GM21825 (cell line): ENCODE measurements around the gene RBBP8NL.

Experiments used
- ATAC-seq: cut with Tn5 transposase; IDR thresholded peaks from one replicate; pipeline ENCODE4 v1.9.1; 2021; ENCODE audit warnings: mild to moderate bottlenecking, moderate library complexity; ENCODE audit not compliant: unreplicated experiment

The RBBP8NL gene

DNA sequence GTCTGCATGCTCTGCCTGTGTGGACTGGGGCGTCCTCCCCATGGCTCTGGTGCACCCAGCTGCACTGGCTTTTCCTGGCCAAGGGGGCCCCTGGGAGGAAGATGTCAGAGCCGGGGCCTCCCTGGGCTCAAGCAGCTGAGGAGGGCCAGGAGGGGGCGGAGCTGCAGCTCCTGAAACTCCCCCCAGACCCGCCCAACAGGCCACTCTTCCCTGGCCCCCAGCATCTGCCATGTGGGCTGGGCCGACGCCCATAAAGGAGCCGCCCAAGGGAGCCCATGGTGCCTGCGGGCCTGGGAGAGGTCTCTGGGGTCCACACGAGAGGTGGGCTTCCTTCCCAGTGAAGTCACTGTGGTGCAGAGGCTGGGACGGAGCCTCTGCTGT lies 4.0 kb downstream of the RBBP8NL start:
- no peak for ATAC-seq

DNA sequence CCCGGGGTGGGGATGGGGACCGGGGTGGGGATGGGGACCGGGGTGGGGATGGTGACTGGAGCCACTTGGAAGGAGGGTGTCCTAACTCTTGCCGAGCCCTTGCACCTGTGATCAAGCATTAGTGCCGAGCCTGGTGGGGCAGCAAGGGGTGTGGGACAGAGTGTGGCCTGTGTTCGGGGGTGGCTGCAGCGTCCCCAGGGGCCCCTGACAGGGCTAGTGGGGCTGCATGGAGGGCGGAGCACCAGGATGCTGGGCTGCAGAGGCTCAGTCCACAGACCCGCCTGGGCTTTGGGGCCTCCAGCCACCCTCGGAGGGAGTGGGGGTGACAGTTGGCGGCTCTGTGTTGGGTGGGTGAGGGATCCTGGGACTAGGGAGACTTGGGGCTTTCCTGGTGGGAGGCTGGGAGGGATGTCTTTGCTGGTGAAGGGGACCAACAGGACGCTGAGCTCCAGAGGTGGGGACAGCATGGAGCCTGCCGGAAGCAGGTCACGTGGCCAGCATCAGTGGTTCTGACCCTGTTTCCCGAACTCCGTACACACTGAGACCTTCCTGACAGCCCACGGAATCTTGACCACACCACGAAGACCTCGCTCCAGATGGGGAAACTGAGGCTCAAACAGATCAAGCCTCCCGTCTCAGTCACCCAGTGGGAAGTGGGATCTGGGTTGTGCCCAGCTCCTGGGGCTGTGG lies 4.6 kb downstream of the RBBP8NL start:
- ATAC-seq: no peak

DNA sequence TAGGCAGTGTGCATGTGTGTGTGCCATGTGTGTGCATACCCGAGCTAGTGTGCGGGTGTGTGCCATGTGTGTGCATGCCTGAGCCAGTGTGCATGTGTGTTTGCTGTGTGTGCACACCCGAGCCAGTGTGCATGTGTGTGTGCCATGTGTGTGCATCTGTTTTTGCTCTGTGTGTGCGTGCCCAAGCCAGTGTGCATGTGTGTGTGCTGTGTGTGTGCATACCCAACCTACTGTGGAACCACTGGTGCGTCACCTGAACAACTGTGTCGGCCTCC lies 5.7 kb downstream of the RBBP8NL start:
- ATAC-seq: no peak

DNA sequence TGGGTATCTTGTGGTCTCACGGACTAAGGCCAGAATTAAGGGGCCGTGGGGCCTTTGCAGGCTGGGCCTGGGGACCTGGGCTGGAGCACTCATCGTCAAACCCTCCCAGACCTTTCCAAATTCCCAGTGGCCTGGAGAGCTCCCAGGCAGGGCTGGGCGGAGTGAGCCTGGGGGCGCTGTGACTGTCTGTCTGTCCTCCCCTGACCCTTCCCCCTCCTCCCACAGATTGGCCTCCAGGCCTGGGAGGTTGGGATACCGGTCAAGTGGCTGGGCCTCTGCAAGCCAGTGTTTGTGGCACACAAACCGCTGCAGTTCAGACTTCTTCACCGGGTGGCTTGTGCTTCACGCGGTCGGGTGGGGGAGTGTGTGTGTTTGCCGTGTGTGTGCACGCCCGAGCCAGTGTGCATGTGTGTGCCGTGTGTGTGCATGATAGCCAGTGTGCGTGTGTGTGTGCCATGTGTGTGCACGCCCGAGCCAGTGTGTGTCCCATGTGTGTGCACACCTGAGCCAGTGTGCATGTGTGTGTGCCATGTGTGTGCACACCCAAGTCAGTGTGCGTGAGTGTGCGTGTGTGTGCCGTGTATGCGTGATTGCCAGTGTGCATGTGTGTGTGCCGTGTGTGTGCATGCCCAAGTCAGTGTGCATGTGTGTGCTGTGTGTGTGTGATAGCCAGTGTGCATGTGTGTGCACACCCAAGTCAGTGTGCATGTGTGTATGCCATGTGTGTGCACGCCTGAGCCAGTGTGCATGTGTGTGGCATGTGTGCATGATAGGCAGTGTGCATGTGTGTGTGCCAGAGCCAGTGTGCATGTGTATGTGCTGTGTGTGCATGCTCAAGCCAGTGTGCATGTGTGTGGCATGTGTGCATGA lies 6.3 kb downstream of the RBBP8NL start:
- no peak for ATAC-seq

DNA sequence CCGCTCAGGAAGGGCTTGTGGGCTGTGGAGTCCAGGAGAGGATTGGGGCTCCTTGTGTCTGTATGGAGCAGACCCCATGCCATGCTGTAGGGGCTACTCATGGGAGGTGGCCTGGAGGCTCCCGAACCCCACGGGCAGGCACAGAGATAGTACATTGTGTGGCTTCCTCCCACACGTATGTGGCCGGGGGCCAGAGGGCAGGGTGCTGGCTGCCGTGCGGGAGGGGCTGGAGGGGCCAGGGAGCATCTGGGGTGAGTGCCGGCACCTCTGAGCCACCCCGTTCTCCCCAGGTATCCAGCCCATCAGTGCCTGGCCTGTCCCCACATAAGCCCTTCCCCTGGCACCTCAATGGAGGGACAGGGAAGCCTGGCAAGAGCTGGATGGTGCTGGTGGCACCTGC lies 7.6 kb downstream of the RBBP8NL start:
- no peak for ATAC-seq

DNA sequence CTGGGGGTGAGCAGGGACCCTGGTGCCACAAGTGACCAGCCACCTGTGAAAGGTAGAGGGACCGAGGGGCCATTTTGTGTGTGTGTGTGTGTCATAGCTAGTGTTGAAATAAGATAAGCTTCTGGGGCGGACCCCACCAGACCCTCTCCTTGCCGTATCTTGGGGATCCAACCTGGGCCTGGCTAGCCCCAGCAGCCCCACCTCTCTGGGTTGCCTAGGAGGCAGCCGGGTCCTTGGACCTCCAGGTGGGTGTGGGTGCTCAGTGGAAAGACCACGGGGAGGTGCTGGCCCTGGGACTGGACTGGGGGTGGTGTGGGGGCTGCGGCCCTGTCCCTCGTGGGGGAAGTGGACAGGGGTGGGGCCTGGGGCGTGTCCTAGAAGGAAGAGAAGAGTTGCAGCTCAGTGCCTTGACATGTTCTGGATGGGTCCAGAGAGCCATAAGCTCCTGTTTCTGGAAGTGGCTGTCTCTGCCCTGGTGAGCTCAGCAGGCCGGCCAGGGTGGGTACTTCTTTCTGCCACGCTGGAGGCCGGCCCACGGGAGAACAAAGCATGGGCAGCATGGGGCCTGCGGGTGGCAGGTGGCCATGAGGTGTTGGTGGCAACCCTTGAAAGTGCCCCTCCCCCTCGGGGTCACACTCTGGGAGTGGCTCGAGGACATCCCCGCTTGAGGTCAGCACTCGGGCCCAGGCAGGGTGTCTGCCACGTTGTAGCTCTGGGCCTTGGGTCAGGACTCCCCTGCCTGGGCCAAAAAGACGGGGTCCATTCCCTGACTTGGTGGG lies 8.4 kb downstream of the RBBP8NL start:
- ATAC-seq: no peak

DNA sequence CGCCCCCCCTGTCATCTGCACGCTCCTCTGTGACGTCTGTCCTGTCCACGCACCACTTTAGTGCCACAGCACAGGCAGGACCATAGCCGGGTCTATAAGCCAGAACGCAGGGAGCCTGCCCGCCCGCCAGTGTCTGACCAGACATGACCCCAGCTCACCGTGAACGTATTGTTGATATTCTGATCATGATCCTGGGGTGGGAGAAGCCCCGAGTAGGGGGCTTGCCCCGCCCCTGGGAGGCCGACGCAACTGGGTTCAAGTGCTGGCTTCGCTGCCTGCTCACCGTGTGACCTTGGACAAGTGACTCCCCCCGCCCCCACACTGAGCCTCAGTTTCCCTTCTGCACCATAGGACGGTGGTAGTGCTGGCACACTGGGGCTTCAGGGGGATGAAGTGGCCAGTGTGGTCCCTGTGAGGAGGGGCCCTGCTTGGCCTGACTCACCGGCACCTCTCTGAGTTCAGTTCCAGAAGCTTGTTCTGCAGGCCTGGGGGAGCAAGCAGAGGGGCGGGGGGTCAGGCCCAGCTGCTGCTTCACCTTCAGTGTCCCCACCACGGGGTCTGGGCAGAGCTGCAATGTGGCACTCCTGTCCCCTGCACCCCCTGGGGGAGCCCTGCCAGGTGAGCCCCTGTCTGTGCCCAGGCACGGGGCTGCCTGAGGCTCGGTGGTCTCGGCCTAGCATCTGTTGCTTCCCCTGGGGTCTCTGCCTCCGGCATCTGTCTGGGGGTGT lies 9.2 kb downstream of the RBBP8NL start:
- no peak for ATAC-seq

DNA sequence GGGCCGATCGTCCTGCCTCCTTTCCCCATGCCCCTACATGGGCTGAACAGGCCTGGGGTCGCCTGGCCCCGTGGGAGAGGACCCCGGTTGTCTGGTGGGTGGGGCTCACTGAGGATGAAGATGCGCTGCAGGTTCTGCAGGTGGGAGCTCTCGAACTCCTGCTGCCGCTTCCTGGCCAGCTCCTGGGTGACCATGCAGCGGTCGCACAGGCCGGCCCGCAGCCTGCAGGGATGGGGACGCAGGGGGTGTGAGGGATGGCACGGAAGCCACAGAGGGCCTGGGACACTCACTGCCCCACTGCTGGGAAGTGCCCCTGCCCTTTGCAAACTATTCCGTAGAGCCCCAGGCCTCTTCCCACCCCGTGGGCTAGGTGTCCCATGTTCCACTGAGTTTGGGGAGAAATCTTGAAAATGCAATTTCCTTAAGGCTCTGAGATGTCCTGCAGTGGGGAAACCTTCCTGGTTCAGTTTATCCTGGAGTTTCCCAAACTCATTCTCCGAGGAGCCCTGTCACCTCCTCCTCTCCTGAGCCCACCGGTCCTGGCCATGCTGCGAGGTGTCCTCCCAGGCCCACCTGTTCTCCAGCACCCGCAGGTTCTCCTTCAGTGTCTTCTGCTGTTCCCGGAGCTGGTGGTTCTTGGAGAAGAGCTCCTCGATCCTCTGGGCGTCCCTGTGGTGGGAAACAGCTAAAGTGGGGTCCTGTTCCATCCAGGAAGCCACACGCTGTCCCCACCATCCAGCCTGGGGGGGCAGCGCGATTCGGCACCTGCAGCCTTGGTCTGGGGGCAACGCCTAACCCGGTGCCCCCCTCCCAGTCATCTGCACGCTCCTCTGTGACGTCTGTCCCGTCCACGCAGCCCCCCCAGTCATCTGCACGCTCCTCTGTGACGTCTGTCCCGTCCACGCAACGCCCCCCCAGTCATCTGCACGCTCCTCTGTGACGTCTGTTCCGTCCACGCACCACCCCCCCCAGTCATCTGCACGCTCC lies 10.4 kb downstream of the RBBP8NL start:
- no peak for ATAC-seq

DNA sequence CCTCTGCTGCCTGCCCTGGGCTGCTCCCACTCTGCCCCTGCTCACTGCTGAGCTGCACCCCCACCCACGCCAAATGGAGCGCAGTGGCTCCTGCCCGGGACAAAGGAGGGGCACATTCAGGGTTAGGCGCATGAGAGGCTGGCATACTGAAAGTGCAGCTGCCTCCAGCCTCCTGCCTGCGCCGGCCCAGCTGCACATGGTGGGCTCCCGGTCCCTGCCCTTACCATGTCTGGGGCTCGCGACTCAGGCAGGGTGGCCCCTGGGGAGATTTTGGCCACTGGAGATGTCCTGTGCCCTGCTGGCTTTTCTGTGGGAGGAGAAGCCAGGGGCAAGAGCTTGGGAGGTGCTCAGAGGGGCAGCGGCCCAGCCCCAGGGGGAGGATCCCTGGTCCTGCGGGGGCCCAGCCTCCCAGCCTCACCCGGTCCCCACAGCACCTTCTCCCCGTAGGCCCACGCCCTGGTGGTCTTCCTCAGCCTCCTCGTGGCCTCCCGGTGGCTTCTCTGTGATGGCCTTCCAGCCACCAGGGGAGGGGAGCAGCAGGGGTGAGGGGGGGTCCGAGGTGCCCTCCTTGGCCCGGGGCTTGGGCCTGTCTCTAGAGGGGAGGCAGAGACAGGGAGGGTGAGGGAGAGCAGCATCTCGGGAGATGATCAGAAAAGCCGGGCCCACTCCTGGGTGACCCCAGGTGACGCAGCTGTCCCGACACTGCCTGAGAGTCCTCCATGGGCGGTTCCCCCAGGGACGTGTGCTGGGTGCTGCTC lies 11.8 kb downstream of the RBBP8NL start:
- no peak for ATAC-seq

DNA sequence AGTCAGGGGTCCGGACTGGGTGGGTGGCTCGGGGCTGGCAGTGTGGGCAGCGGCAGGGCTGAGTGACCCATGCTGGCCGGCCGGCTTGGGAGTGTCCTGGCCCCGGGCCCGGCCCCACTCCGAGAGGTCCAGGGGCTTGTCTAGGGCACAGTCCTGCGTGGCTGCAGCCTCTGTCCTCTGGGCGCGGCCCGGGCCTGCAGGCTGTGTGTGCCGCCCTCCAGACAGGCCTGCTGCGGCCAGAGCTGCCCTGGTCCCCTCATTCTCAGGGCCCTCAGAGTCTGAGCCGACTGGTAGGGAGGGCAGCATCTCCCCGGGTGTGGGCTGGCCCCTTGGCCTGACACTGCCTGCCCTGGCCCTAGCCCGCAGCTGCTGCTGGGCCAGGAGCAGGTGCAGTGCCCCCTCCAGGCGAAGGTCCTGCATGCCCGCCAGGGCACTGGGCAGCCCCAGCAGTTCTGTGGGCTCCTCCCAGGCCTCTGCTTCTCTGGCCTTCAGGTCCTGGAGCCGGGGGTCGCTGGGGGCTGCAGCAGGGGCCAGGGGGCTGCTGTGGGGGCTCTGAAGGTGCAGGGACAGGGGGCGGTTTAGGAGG lies 13.3 kb downstream of the RBBP8NL start:
- ATAC-seq: no peak

DNA sequence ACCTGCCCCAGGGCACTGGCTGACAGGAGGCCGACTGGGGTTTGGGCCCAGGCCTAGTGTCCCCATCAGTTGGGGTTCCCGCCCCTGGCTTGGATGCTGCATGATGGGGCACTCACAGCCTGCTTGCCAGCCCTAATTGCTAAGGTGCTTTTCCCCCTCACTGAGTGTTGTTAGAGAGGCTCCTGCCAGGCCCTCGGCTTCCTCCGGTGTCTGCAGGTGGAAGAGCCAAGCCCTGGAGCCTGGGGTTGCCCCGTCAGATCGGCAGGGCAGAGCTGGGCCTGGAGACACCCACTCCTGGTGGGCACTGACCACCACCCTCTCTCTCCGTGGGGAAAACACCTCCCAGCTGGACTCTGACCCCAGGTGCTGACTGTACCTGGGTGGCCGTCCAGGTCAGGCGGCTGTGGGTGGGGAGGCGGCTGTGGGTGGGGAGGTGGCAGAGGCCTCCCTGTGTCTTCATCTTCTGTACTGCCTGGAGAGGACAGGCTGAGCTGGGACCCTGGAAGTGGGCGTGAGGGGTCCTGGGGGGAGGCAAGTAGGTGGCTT lies 14.2 kb downstream of the RBBP8NL start:
- ATAC-seq: no peak

DNA sequence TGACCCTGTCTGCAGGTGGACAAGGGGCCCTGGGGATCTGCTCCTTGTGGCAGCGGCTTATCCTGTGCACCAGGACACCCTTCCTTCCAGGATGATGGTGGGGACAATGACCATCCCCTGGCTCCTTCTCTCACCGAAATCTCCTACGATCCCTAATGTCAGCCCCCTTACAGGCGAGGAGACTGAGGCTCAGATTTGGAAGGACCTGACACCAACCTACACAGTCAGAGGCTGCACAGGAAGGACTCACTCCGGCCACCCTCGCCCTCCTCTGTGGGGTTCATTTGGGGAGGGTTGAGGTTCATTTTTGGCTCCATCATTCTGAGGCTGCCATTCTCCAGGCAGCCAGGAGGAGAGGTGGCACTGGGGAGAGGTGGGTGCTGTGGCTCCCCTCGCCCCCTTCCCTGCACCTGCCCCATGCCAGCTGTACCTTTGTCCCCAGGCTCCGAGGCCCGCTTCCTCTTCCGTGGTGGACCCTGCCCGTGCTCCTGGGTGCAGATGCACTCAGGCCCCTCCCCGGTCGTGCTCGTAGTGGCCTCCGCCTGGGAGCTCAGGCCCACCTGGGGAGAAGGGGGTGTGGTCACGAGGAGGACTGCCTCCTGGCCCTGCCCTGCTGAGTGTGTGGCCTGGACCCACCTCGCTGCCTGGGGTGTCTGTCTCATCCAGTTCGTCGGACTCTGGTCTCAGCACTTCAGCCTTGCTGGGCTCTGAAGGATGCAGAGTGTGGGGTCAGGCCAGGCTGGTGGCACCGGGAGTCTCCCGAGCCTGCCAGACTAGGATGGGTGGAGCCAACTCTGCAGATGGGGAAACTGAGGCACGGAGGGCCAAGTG lies 14.9 kb downstream of the RBBP8NL start:
- ATAC-seq: no peak

DNA sequence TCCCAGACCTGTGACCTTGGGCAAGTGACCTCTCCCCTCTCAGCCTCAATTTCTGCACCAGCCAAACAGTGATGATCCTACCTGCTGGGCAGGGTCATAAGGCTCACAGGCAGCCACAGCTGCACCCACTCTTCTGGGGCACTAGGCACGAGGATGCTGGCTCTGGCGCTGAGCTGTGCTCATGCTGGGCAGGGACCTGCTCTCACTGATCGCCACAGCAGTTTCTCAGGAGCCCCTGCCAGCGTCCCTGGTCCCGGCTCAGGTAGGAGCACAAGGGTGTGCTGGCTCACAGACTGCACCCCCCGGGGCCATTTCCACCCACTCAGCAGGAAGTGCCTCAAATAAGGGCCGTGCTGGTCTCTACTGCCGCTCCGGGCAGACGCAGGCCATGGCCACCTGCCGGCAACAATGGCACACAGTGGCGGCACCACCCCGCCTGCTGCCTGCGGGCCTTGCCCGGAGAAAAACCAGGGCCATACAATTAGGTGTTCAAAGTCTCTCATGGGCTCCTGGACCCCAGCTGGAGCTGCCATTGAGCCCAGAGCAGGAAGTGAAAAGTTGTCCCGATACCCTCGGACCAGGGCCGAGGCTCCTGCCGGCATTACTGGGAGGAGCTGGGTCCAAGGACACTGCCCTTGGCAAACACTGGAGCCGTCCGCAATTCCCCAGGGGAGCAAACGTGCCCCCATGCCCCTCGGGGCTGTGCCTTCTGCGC lies 15.7 kb downstream of the RBBP8NL start:
- no peak for ATAC-seq

DNA sequence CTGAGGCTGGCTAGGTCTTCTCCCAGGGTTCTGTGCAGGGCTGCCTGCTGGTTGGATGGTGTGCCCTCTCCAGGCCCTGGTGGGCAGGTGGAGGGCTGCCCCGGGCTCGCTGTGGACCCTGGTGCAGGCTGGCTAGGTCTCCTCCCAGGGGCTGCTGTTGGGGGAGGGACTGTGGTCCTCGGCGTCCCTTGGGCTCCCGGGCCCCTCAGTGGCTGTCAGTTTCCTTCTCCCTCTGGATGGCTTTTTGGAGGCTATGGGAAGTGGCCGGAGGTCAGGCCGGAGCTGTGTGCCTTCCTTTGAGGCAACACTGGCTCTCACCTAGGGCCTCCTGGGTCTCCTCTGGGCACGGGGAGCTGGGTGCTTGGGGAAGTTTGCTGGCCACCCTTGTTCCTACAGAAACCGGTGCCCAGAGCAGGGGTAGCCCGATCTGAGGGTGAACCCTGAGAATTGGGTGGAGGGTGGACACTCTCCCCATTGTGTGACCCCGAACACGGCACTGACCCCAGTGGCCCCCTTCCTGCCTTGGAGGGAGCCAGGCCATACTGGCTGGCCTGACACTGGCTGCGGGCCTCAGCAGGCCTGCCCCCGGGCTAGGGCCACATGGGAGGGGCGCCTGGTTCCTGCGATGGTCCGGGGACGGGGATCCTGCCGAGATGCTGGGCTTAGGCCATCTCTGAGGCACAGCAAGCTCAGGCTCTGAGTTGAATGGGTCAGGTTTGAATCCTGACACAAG lies 16.4 kb downstream of the RBBP8NL start:
- ATAC-seq: no peak

DNA sequence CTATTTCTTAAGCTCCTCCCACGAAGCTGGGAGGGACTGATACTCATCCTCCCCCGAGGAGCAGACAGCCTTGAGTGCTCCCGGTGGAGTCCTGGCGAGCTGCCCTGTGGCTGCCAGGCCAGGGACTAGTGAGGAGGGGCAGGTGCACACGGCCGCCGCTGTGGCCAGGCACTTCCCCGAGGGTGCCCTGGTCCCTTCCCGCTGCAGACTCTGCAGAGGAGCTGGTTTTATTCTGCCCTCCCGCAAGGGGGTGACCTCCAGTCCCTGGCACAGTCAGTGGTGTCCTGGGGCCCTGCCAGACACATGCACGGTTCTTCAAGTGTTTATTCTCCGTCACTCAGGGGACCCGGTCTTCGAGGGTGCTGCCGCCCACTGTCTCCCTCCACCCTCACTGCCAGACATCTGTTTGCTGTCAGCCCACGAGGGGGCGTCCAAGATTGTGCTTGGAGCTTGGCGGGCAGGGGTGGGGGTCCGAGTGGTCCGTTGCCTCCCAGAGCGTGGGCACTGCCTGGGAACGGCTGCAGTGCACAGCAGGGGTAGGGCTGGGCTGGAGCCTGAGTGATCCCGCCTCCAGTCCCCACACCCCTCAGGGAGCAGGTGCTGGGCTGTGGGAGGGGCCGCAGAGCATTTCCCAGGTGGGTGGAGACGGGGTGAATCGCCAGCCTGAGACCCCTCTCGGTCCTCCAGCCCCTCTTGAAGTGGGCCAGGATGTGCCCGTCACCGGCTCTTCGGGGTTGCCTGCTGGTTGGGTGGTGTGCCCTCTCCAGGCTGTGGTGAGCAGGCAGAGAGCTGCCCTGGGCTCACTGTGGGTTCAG lies 17.2 kb downstream of the RBBP8NL start:
- no peak for ATAC-seq
